ENCODE measurements around the gene NUP160.
"Not testable (repeated sequence)": the region's sequence is repeated elsewhere in the genome, so short reads cannot be mapped to it uniquely, and the experiment has no call there.

Gene NUP160

GRCh38 chr11:47837292-47837691 is 10.9 kb downstream of the NUP160 start:
- H3K4me3 ChIP-seq (replicated peaks; ENCODE audit: insufficient read depth, low read length), result no peak overlapping the region
- DNase-seq (ENCODE audit: low read depth in 1 of 2, low spot score in 1 of 2), result no peak
- H3K27ac ChIP-seq (replicated peaks), result no peak overlapping the region
- TF ChIP-seq POLR2AphosphoS5 (IDR thresholded peaks at IDR 0.05; ENCODE audit: low read depth), result no peak
- no peak for TF ChIP-seq REST (IDR thresholded peaks at IDR 0.05; ENCODE audit: insufficient replicate concordance, low read depth)
- no peak for TF ChIP-seq GABPA (IDR thresholded peaks at IDR 0.05; ENCODE audit: low read depth)
- no peak for TF ChIP-seq CTCF (IDR thresholded peaks at IDR 0.05; ENCODE audit: insufficient read depth, low read length)
- H3K27me3 ChIP-seq (ENCODE audit: insufficient read depth, poor library complexity, severe bottlenecking), result no peaks in the 10 kb centered on the region

GRCh38 chr11:47830013-47830412 is 18.1 kb downstream of the NUP160 start:
- not testable (repeated sequence) for DNase-seq (ENCODE audit: low read depth in 1 of 2, low spot score in 1 of 2); H3K27ac ChIP-seq (replicated peaks); H3K27me3 ChIP-seq (ENCODE audit: insufficient read depth, poor library complexity, severe bottlenecking); H3K4me3 ChIP-seq (replicated peaks; ENCODE audit: insufficient read depth, low read length)

- no peak for TF ChIP-seq SPI1 (IDR thresholded peaks at IDR 0.05; ENCODE audit: borderline replicate concordance, low read depth)
- no peak for TF ChIP-seq REST (IDR thresholded peaks at IDR 0.05; ENCODE audit: insufficient replicate concordance, low read depth)
- TF ChIP-seq POLR2AphosphoS5 (IDR thresholded peaks at IDR 0.05; ENCODE audit: low read depth), result no peak
- no peak for TF ChIP-seq CTCF (IDR thresholded peaks at IDR 0.05; ENCODE audit: insufficient read depth, low read length)
- TF ChIP-seq GABPA (IDR thresholded peaks at IDR 0.05; ENCODE audit: low read depth), result no peak
- no peak overlapping the region for H3K27ac ChIP-seq (replicated peaks)
- H3K4me3 ChIP-seq (replicated peaks; ENCODE audit: insufficient read depth, low read length), result no peak overlapping the region
- no peaks in the 10 kb centered on the region for H3K27me3 ChIP-seq (ENCODE audit: insufficient read depth, poor library complexity, severe bottlenecking)
- no peak for DNase-seq (ENCODE audit: low read depth in 1 of 2, low spot score in 1 of 2)
These were observed 19.9 kb downstream of the NUP160 start for GRCh38 chr11:47828284-47828683.

- H3K27me3 ChIP-seq (ENCODE audit: insufficient read depth, poor library complexity, severe bottlenecking); H3K4me3 ChIP-seq (replicated peaks; ENCODE audit: insufficient read depth, low read length); DNase-seq (ENCODE audit: low read depth in 1 of 2, low spot score in 1 of 2); H3K27ac ChIP-seq (replicated peaks): not testable (repeated sequence)
These were observed 25.5 kb downstream of the NUP160 start for GRCh38 chr11:47822664-47823063.

GRCh38 chr11:47819743-47820142 is 28.4 kb downstream of the NUP160 start:
- H3K4me3 ChIP-seq (replicated peaks; ENCODE audit: insufficient read depth, low read length), result no peak overlapping the region
- no peak for DNase-seq (ENCODE audit: low read depth in 1 of 2, low spot score in 1 of 2)
- no peak for TF ChIP-seq SPI1 (IDR thresholded peaks at IDR 0.05; ENCODE audit: borderline replicate concordance, low read depth)
- TF ChIP-seq POLR2AphosphoS5 (IDR thresholded peaks at IDR 0.05; ENCODE audit: low read depth), result no peak
- no peak for TF ChIP-seq GABPA (IDR thresholded peaks at IDR 0.05; ENCODE audit: low read depth)
- no peak for TF ChIP-seq REST (IDR thresholded peaks at IDR 0.05; ENCODE audit: insufficient replicate concordance, low read depth)
- TF ChIP-seq CTCF (IDR thresholded peaks at IDR 0.05; ENCODE audit: insufficient read depth, low read length), result no peak

More at GRCh38 chr11:47819743-47820142, 28.4 kb downstream of the NUP160 start:
- H3K27ac ChIP-seq (replicated peaks), result no peak overlapping the region
- H3K27me3 ChIP-seq (ENCODE audit: insufficient read depth, poor library complexity, severe bottlenecking), result no peaks in the 10 kb centered on the region

Measured in HL-60 (cell line).